NCI-H1105 (cell line): ENCODE data around the gene GPS1.

ENCODE experiments used
- DNase-seq: peaks from one replicate; lab custom pipeline; 2025; lab: John Stamatoyannopoulos, UW

The GPS1 gene

GRCh38 chr17:82045936-82046484 is 5.7 kb upstream of the GPS1 start:
- DNase-seq = no peak

- DNase-seq = no peak
Observed at GRCh38 chr17:82046903-82047302, 4.8 kb upstream of the GPS1 start.

- no peak for DNase-seq
Observed at GRCh38 chr17:82047379-82047778, 4.3 kb upstream of the GPS1 start.

GRCh38 chr17:82047914-82048570 is 3.7 kb upstream of the GPS1 start:
- DNase-seq = no peak

DNA sequence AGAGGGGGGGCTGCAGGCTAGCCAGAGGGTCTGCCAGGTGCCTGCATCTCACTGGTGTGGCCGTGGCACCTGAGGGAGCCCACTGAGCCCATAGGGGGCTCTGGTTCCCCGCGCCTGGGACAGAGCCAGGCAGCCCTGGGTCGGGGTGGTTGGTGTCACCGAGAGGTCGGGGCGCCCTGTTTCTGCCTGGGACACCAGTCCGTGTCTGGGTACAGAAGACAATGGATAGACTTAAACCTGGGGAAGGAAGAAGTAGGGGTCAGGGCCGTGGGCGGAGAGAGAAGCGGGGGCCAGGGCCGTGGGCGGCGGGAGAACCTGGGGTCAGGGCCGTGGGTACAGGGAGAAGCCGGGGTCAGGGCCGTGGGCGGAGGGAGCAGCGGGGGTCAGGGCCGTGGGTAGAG is 3.1 kb upstream of the GPS1 start:
- DNase-seq = no peak

DNA sequence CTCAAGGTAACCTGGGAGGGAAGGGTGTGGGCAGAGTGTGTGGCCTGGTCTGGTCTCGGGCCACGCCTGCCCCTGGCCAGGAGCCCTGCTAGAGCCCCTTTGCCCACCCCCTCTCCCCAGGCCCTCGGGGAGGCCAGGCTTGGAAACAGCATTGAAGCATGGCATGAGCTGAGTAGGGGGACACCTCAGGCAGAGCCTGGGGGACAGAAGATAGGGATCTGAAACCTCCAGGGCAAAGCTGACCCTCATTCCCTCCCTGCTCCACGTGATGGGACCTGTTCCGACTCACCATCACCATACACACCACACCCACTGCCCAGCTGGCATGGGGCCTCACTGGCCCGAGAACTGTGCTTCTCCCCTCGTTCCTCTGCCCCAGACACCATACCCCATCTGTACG is 2.6 kb upstream of the GPS1 start:
- DNase-seq = no peak

DNA sequence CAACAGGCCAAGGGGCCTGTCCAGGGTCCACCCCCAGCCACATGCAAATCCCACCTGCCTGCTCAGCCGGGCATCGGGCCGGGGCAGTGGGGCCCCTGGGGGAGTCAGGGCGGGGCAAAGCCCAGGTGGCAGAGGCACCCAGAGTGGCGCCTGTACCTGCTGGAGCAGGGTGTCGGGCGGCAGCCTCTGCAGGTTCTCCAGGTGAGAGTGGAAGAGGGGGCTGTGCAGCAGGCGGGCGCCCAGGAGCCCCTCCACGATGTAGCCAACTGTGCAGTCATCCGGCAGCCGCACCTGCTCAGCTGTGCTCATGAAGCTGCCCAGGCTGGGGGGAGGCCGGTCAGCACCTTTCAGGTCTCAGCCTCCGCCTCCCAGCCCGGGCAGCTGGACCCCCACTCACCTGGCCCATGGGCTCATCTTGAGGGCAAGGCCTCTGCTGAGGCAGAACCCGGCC is 2.2 kb upstream of the GPS1 start:
- DNase-seq = no peak

DNA sequence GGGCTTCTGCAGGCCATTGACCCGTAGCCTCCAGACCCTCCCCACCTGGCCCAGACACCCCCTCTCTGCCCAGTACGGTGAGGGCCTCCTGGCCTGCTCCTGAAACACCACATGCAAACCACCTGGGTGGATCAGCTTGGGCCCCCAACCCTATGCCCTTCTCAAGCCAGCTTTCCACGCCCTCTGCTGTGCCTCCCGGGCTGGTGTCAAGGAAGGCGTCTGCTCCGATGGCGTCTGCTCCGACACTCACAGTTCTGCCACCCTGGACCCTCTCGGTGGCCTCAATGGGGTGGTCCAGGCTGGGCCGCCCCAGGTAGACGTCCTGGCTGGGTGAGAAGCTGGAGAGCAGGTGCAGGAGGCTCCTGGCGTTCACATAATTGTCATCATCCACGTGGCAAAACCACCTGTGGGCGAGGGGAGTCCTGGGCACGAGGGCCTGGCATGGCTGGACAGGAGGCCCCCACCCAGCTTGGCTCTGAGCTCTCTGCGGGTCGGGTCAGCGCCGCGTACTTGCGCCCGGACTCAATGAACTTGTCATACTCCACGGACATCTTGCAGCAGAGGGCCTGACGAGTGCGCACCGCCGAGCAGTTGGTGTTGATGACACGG is 1.4 kb upstream of the GPS1 start:
- DNase-seq = no peak

GRCh38 chr17:82050761-82051641 is 697 bp upstream of the GPS1 start:
- DNase-seq = no peak

GRCh38 chr17:82052638-82053059 is 951 bp downstream of the GPS1 start:
- DNase-seq = no peak

- DNase-seq = no peak
Observed at GRCh38 chr17:82053130-82053529, 1.4 kb downstream of the GPS1 start.

DNA sequence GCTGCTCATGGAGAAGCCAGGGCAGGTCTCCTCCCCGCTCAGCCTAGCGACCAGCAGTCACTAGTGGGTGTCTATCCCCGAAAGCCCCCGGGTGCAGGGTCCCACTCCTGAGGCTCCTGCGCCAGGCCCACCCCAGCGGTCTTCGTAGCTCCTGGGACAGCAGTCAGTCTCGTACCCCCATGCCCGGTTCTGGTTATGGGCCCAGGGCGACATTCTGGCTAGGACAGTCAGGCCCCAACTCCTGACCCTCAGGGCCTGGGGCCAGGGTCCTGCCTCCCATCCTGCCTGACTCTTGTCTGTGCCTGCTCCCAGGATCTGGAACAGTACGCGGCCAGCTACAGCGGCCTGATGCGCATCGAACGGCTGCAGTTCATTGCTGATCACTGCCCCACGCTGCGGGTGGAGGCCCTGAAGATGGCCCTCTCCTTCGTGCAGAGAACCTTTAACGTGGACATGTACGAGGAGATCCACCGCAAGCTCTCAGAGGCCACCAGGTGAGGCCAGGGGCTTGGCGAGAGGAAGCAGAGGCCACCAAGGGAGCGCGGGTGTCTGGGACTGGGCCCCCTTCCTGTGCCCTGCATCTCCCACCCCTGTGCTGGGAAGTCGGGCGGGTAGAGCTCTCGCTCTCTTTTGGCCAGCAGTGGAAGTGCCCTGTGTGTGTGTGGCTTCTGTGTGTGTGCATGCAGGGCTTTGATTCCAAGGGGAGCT is 2.0 kb downstream of the GPS1 start:
- no peak for DNase-seq

GRCh38 chr17:82054351-82055022 is 2.8 kb downstream of the GPS1 start:
- no peak for DNase-seq

- no peak for DNase-seq
Observed at GRCh38 chr17:82055023-82055964, 3.6 kb downstream of the GPS1 start.

GRCh38 chr17:82055965-82056728 is 4.4 kb downstream of the GPS1 start:
- DNase-seq = no peak

GRCh38 chr17:82056729-82057621 is 5.3 kb downstream of the GPS1 start:
- no peak for DNase-seq

DNA sequence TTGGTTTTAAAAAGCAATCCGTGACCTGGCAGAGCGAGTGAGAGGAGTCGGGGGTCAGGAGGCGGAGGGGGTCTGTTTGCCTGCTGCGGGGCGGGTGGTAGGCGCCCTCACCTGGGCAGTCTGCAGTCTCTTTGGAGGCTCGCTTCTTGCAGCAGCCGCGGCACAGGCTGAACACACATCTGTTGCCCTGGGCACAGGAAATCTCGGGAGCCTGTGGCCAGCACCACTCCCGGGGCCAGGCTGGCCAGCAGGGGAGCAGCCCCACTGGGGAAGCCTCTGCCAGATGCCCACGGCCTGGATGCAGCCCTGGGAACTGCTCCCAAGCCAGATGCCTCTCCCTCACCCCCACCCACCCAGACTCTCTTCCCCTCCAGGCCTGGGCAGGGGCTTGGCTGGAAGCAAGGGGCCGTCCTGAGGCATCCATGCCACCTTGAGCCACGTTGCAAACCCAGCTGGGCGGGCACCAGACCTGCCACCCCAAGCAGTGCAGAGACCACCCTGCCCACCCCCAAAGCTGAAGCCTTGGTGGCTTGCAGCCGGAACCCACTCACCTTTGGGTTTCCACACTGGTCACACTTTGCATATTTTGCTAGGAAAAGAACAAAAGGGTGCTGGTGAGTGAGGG is 6.6 kb downstream of the GPS1 start:
- no peak for DNase-seq

DNA sequence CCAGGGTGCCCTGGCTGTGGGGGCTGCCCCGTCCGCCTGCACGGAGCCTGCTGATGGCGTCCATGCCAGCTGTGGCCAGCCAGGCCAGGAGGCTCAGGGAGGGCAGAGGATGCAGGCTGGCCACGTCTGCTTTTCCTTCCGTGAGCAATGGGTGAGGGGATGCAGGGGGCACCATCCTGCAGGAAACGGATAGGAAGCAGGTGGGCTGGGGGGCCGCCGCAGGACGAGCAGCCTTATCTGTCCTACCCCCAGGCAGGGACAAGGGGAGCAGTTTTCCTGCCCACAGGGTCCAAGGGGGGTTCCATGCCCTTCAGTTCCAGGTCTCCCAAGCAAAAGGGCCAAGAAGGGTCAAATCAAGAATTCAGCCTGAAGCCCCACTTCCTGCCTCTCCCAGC is 7.2 kb downstream of the GPS1 start:
- DNase-seq = no peak
